Activated CD4-positive, alpha-beta memory T cell treated with anti-CD3 and anti-CD28 coated beads for 36 hours (primary cell): Measurements from ENCODE around the gene PRXL2A. TPM values are rescaled to one million over a fixed set of nuclear protein-coding genes. Genes with fewer than 3 reads are reported as not detected.
"Not testable (repeated sequence)": the region's sequence is repeated elsewhere in the genome, so short reads cannot be mapped to it uniquely, and the experiment has no call there.

Experiments
- CTCF ChIA-PET: fragments of 350-600 bp; sonication (Branson Sonifier 250); formaldehyde crosslinking; loops from one replicate; lab custom pipeline; 2021; ENCODE audit warnings: antibody characterized with exemption, inconsistent platforms; lab: Charles Lee
- POLR2A ChIA-PET: fragments of 350-600 bp; sonication (Branson Sonifier 250); formaldehyde crosslinking; loops from one replicate; lab custom pipeline; 2021; ENCODE audit warnings: antibody characterized with exemption; lab: Charles Lee
- DNase-seq: peaks from one replicate; pipeline ENCODE4 v3.0.0-alpha.2; 2020
- H3K27ac Mint-ChIP-seq: one replicate; pipeline ENCODE4 v1.8.0; 2021; ENCODE audit warnings: mixed read lengths
- H3K27me3 Mint-ChIP-seq: one replicate; pipeline ENCODE4 v1.8.0; 2021; ENCODE audit warnings: mixed read lengths
- H3K36me3 Mint-ChIP-seq: one replicate; pipeline ENCODE4 v1.8.0; 2021; ENCODE audit warnings: mixed read lengths
- H3K4me1 Mint-ChIP-seq: one replicate; pipeline ENCODE4 v1.8.0; 2021; ENCODE audit warnings: low read depth, mixed read lengths
- H3K4me3 Mint-ChIP-seq: one replicate; pipeline ENCODE4 v1.8.0; 2021; ENCODE audit warnings: mild to moderate bottlenecking, mixed read lengths
- H3K9me3 Mint-ChIP-seq: one replicate; pipeline ENCODE4 v1.8.0; 2021; ENCODE audit warnings: mixed read lengths
- intact Hi-C: fragments of 100-400 bp; cut with micrococcal nuclease; formaldehyde crosslinking; loops from one replicate; pipeline ENCODE4 v1.15.1; 2023
- total RNA-seq, 2 experiments: library from RNA; stranded (reverse); gene quantifications; one replicate each; pipeline ENCODE4 v1.2.3, GENCODE V29; 2021

Gene PRXL2A
- total RNA-seq, 2 experiments from 2014 or later: 9.5 to 10.1 TPM

DNA sequence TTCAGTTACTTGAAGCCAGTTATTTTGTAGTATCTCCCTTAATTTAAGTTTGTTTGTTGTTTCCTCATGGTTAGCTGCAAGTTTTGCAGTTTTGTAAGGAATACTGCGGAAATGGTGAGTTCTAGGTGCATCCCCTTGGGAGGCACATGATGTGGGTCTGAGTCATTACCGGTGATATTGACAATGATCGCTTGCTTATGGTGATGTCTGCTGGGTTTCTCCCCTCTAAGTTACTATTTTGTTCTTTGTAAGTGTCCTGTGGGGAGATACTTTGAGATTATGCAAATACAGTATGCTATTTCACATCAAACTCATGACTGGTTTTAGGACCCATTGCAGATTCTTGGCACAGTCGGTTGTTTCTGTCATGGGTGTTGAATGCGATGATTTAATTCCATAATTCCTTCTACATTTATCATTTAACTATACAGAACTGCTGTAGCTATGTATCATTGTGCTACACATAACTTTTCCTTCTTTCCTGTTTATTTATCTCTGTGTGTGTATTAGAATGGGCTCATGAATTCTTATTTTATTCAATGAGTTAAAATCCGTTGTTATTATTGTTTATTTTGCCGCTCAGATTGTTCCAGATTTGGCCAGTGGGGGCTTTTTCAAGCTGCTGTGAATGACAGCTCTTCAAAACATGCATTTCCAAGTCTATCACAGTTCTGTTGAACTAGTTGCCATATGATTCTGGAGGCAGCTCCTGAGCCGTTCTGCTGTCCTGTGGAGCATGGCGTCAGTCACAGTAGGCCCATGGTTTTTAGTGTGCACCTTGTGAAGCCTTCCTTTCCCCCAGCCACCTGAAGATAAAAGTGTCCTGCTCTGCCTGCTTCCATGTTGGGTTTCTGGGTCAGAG lies 64.1 kb downstream of the PRXL2A start:
- Mint-ChIP-seq H3K9me3 (no peaks in the 10 kb centered on the region), H3K27me3 (no peaks in the 10 kb centered on the region), H3K4me1 (peaks cover 88% of the 10 kb centered on the region), H3K4me3 (peak overlapping the region; percentile 27), H3K36me3 (peaks cover 21% of the 10 kb centered on the region), H3K27ac (peak overlapping the region; percentile 99)
- ChIA-PET POLR2A (interaction anchor here (0.7 to 3.4 kb wide), 11 partner anchors 9 to 29 kb away, joined by 3 to 21 read pairs (median 5); no protein-coding TSS in a partner anchor), CTCF (interaction anchor here (0.6 to 36.2 kb wide), 11 partner anchors 9 to 94 kb away, joined by 3 to 1168 read pairs (median 3); no protein-coding TSS in a partner anchor)
- DNase-seq: peak; percentile 70
- intact Hi-C loops: loop anchor here (1.0 to 5.0 kb wide), 3 partner anchors 13 to 270 kb away; no protein-coding TSS in a partner anchor

DNA sequence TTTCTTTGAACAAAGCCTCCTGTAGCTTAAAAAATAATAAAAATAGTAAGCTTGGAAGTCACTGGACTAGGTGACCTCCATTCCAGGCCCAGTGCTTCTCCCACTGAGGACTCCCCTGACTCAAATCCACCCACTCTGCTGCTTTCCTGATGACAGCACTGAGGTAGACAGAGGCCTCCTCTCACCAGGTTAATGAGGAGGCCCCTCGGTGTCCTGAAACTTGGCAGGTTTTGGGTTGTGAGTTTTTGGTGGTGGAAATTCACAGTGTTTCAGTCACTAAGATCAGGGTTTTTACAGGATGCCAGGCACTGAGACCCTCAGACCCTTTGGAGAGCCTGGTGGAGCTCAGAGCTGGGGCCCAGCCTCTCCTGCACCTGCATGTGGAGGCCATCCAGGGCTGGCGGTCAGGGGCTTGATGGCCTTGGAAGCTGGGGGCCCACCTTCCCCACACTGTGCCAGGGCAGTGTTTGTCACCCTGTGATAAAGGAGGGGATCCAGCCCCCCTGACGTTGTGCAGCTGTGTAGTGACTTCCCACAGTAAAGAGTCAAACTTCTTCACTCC lies 64.8 kb downstream of the PRXL2A start:
- POLR2A ChIA-PET: interaction anchor here (0.7 to 3.4 kb wide), 6 partner anchors 12 to 26 kb away, joined by 3 to 21 read pairs (median 4); no protein-coding TSS in a partner anchor
- DNase-seq: peak; percentile 52
- no peaks in the 10 kb centered on the region for H3K9me3 Mint-ChIP-seq
- H3K36me3 Mint-ChIP-seq: peaks cover 26% of the 10 kb centered on the region
- H3K27me3 Mint-ChIP-seq: no peaks in the 10 kb centered on the region
- peak overlapping the region; percentile 99 for H3K27ac Mint-ChIP-seq
- CTCF ChIA-PET: interaction anchor here (1.3 to 36.2 kb wide), 6 partner anchors 10 to 33 kb away, joined by 3 to 1168 read pairs (median 11); no protein-coding TSS in a partner anchor
- H3K4me3 Mint-ChIP-seq: peak overlapping the region; percentile 27
- peaks cover 88% of the 10 kb centered on the region for H3K4me1 Mint-ChIP-seq
- intact Hi-C loops: loop anchor here (5.0 kb wide), 1 partner anchor 271 kb away; no protein-coding TSS in a partner anchor

DNA sequence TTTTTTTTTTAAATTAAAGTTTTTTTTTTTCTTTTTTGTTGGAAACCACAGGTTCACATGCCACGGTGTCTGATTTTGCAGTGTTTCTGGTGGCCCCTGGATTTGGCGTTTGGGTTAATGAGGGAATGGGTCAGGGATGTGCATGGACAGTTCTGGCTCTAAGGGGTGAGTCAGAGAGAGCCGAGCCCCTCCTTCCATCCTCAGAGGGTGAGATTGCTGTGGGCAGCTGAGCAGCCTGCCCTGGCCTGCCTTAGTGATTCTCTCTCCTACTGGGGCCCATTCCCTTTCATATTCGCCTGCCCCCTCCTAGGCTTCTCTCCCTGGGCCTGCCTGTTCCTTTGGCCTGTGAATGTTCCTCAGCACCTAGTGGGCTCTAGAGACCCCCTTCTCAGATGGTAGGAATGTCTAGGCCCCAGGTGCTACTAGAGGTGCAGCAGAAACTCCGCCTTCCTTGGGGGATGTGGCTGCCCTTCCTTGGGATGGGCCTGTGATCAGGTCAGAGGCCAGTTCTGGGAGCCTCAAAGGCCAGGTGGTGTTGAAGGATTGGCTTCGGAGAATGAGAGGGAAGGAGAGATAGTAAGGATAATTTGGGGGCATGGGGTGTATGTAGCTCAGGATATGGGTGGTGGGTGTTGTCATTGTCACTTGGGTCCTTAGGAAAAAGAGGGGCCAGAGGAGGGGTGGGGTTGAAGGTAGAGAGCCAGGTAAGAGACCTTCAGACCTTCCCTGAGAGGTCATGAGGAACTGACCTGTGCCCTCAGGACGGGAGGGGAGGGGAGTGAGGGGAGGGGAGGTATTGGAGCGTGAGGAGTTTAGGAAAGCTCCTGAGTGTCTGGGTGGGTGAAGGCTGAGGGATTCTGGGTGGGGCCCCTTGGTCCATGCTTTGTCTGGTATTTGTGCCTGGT lies 65.6 kb downstream of the PRXL2A start:
- H3K4me1 Mint-ChIP-seq: peaks cover 87% of the 10 kb centered on the region
- no peaks in the 10 kb centered on the region for H3K27me3 Mint-ChIP-seq
- POLR2A ChIA-PET: interaction anchor here (1.2 to 3.4 kb wide), 3 partner anchors 11 to 18 kb away, joined by 3 to 21 read pairs (median 4); no protein-coding TSS in a partner anchor
- CTCF ChIA-PET: interaction anchor here (0.6 to 36.2 kb wide), 8 partner anchors 10 to 32 kb away, joined by 3 to 1168 read pairs (median 8); no protein-coding TSS in a partner anchor
- intact Hi-C loops: loop anchor here (5.0 kb wide), 1 partner anchor 272 kb away; no protein-coding TSS in a partner anchor
- peak overlapping the region; percentile 23 for H3K4me3 Mint-ChIP-seq
- peak overlapping the region; percentile 99 for H3K27ac Mint-ChIP-seq
- H3K36me3 Mint-ChIP-seq: peaks cover 31% of the 10 kb centered on the region
- peak; percentile 32 for DNase-seq
- H3K9me3 Mint-ChIP-seq: no peaks in the 10 kb centered on the region

DNA sequence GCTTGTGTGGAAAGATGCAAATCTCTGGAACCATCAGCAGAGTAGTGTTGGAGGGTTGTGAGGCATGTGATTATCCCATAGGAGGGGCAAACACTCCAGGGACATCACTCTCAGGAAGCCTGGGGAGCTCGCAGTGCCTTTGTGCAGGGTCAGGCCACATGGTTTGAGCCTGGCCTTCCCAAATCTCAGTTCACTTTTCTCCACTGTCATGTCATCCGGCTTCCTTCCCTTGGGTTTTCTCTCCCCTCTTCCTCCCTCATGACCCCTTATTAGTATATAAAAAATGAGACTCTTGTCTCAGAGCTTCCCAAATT lies 66.2 kb downstream of the PRXL2A start:
- Mint-ChIP-seq H3K27ac (peak overlapping the region; percentile 99), H3K4me3 (no peak overlapping the region)
- POLR2A ChIA-PET: interaction anchor here (1.2 to 1.3 kb wide), 2 partner anchors 12 to 18 kb away, joined by 3 to 4 read pairs; no protein-coding TSS in a partner anchor

DNA sequence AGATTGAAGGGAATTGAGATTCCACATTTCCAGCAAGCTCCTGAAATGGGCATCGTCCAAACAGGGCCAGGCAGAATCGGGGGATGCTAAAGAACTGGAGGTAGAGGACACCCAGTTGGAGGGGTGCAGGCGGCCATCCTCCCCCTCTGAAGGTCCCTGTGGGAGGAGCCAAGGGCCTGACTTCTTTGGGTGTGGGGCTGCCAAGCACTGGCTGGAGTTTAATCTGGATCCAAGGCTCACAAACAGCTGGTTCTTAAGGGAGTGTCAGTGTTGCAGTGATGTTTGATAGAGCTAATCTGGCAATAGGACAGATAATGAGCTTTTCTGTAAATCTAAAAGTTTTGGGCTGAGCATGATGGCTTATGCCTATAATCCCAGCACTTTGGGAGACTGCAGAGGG lies 66.6 kb downstream of the PRXL2A start:
- no peaks in the 10 kb centered on the region for H3K27me3 Mint-ChIP-seq
- peaks cover 25% of the 10 kb centered on the region for H3K36me3 Mint-ChIP-seq
- POLR2A ChIA-PET: interaction anchor here (1.2 to 1.3 kb wide), 2 partner anchors 12 to 19 kb away, joined by 3 to 4 read pairs; no protein-coding TSS in a partner anchor
- intact Hi-C loops: loop anchor here (5.0 kb wide), 1 partner anchor 273 kb away; no protein-coding TSS in a partner anchor
- peak overlapping the region; percentile 99 for H3K27ac Mint-ChIP-seq
- DNase-seq: no peak
- CTCF ChIA-PET: interaction anchor here (0.6 to 36.2 kb wide), 7 partner anchors 8 to 31 kb away, joined by 3 to 1168 read pairs (median 3); no protein-coding TSS in a partner anchor
- peaks cover 79% of the 10 kb centered on the region for H3K4me1 Mint-ChIP-seq
- no peak overlapping the region for H3K4me3 Mint-ChIP-seq
- H3K9me3 Mint-ChIP-seq: no peaks in the 10 kb centered on the region

More for the DNA sequence above, 66.2 kb downstream of the PRXL2A start:
- CTCF ChIA-PET: interaction anchor here (0.6 to 36.2 kb wide), 6 partner anchors 9 to 32 kb away, joined by 3 to 1168 read pairs (median 4); no protein-coding TSS in a partner anchor
- H3K4me1 Mint-ChIP-seq: peaks cover 82% of the 10 kb centered on the region
- DNase-seq: no peak
- H3K9me3 Mint-ChIP-seq: no peaks in the 10 kb centered on the region
- intact Hi-C loops: loop anchor here (5.0 kb wide), 1 partner anchor 272 kb away; no protein-coding TSS in a partner anchor
- H3K36me3 Mint-ChIP-seq: peaks cover 27% of the 10 kb centered on the region
- H3K27me3 Mint-ChIP-seq: no peaks in the 10 kb centered on the region

DNA sequence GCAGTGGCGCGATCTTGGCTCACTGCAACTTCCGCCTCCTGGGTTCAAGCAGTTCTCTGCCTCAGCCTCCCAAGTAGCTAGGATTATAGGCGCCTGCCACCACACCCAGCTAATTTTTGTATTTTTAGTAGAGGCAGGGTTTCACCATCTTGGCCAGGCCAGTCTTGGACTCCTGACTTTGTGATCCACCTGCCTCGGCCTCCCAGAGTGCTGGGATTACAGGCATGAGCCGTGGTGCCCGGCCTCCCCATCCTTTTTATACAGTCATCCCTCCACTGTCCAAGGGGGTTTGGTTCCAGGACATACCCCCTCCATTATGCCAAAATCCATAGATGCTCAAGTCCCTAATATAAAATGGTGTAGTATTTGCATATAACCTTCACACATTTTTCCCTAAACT lies 67.3 kb downstream of the PRXL2A start:
- intact Hi-C loops, H3K27me3 Mint-ChIP-seq, H3K9me3 Mint-ChIP-seq, DNase-seq, H3K4me3 Mint-ChIP-seq: not testable (repeated sequence)
- peaks cover 78% of the 10 kb centered on the region for H3K4me1 Mint-ChIP-seq
- CTCF ChIA-PET: interaction anchor here (1.0 to 36.2 kb wide), 7 partner anchors 8 to 31 kb away, joined by 3 to 1168 read pairs (median 3); no protein-coding TSS in a partner anchor
- H3K36me3 Mint-ChIP-seq: peaks cover 26% of the 10 kb centered on the region
- H3K27ac Mint-ChIP-seq: peak overlapping the region; percentile 63
- POLR2A ChIA-PET: interaction anchor here (1.3 kb wide), 1 partner anchor 13 kb away, joined by 4 read pairs; no protein-coding TSS in a partner anchor

DNA sequence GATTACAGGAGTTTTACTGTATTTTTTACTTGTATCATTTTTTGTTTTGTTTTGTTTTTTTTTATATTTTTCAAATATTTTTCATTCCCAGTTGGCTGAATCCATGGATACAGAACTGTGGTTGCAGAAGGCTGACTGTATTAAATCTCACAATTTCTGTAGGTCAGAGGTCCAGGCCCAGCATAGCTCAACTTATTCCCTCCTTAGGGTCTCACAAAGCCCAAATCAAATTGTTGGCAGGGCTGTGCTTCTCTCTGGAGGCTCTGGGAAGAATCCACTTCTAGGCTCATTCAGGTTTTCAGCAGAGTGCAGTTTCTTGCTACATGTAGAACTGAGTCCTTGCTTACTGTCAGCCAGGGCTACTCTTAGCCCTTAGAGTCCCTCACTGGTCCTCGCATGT lies 68.3 kb downstream of the PRXL2A start:
- ChIA-PET CTCF (interaction anchor here (1.2 to 1.4 kb wide), 2 partner anchors 10 to 13 kb away, joined by 3 to 4 read pairs; no protein-coding TSS in a partner anchor), POLR2A (interaction anchor here (1.2 kb wide), 1 partner anchor 18 kb away, joined by 5 read pairs; no protein-coding TSS in a partner anchor)
- DNase-seq: no peak
- Mint-ChIP-seq H3K4me3 (no peak overlapping the region), H3K36me3 (peaks cover 22% of the 10 kb centered on the region), H3K9me3 (peaks cover 3% of the 10 kb centered on the region), H3K27ac (peak overlapping the region; percentile 85), H3K27me3 (no peaks in the 10 kb centered on the region), H3K4me1 (peaks cover 76% of the 10 kb centered on the region)
- intact Hi-C loops: no loop called here

DNA sequence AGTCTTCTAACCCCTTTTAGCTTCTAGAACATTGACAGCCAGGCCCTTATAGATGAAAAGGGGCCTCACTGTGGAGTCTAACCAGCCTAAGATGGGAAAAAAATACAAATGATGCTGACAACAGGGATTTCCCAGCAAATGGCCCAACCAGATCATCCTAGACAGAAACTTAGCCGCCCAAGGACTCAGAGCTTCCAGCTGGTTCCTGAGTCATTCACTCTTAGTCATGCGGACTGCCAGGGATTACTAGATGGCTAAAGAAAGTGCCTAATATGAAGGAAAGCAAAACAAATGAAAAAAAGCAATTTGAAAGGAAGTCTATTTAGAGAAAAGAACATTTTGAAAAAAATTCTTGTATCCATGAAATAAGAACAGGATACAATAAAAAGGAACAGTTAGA lies 69.5 kb downstream of the PRXL2A start:
- ChIA-PET POLR2A (interaction anchor here (0.9 to 1.6 kb wide), 3 partner anchors 10 to 21 kb away, joined by 3 to 5 read pairs (median 4); no protein-coding TSS in a partner anchor), CTCF (interaction anchor here (1.1 to 1.4 kb wide), 3 partner anchors 12 to 33 kb away, joined by 4 read pairs; no protein-coding TSS in a partner anchor)
- H3K9me3 Mint-ChIP-seq: peaks cover 3% of the 10 kb centered on the region
- DNase-seq: peak; percentile 59
- H3K4me1 Mint-ChIP-seq: peaks cover 70% of the 10 kb centered on the region
- H3K27ac Mint-ChIP-seq: peak overlapping the region; percentile 85
- H3K36me3 Mint-ChIP-seq: peaks cover 23% of the 10 kb centered on the region
- intact Hi-C loops: no loop called here
- H3K4me3 Mint-ChIP-seq: no peak overlapping the region
- H3K27me3 Mint-ChIP-seq: no peaks in the 10 kb centered on the region

DNA sequence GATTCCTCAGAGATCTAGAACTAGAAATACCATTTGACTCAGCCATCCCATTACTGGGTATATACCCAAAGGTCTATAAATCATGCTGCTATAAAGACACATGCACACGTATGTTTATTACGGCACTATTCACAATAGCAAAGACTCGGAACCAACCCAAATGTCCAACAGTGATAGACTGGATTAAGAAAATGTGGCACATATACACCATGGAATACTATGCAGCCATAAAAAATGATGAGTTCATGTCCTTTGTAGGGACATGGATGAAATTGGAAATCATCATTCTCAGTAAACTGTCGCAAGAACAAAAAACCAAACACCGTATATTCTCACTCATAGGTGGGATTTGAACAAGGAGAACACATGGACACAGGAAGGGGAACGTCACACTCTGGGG lies 72.0 kb downstream of the PRXL2A start:
- intact Hi-C loops: loop anchor here (10.0 kb wide), 1 partner anchor 406 kb away; the partner anchor contains the start of gene TMEM254
- DNase-seq, H3K27me3 Mint-ChIP-seq, POLR2A ChIA-PET, H3K9me3 Mint-ChIP-seq, H3K4me3 Mint-ChIP-seq, CTCF ChIA-PET: not testable (repeated sequence)
- Mint-ChIP-seq H3K27ac (peak overlapping the region; percentile 62), H3K4me1 (peaks cover 71% of the 10 kb centered on the region), H3K36me3 (peaks cover 24% of the 10 kb centered on the region)

DNA sequence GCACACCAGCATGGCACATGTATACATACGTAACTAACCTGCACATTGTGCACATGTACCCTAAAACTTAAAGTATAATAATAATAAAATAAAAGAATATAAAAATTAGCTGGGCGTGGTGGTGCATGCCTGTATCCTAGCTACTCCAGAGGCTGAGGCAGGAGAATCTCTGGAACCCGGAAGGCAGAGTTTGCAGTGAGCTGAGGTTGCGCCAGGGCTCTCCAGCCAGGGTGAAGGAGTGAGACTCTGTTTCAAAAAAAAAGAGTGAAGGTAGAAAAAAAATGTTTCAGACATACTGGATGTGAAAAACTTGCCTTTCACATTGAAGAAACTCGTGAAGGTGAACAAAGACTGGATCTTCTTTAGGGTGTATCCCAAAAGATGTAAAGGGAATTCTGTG lies 72.5 kb downstream of the PRXL2A start:
- Mint-ChIP-seq H3K27ac (peak overlapping the region; percentile 19), H3K4me1 (peaks cover 73% of the 10 kb centered on the region), H3K27me3 (no peaks in the 10 kb centered on the region), H3K36me3 (peaks cover 24% of the 10 kb centered on the region), H3K9me3 (peaks cover 3% of the 10 kb centered on the region), H3K4me3 (no peak overlapping the region)
- intact Hi-C loops: loop anchor here (10.0 kb wide), 1 partner anchor 406 kb away; the partner anchor contains the start of gene TMEM254
- ChIA-PET CTCF (no interaction called here), POLR2A (no interaction called here)
- no peak for DNase-seq
